ENCODE results near the gene FAAP100. TPM values are rescaled to one million over a fixed set of nuclear protein-coding genes. Genes with fewer than 3 reads are reported as not detected.
A peak's percentile ranks its signal among the peaks of the same experiment; 100 is the strongest.

The FAAP100 gene
- total and polyA plus RNA-seq, 8 donors = 23.0 to 33.7 (median 28.3) TPM

DNA sequence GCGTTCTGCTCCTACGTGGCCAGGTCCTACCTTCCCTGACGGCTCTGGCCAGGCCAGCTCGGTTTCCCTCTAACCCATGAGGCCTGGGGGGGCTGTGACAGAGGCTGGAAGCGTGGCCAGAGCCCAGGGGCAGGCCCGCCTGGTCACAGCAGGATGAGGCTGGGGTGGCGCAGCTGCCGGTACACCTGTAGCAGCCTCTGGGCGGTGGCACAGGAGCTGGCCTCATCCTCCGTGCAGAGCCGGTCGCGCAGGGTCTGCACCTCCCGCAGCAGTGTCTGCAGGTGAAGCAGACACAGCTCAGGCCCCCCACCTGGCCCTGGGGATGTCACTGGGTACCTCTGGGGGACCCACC lies 11.5 kb downstream of the FAAP100 start:
- Histone ChIP-seq H3K4me3 (no peak overlapping the region), H3K36me3 (peaks cover 0 to 75% of the 10 kb centered on the region in 2 donors)

DNA sequence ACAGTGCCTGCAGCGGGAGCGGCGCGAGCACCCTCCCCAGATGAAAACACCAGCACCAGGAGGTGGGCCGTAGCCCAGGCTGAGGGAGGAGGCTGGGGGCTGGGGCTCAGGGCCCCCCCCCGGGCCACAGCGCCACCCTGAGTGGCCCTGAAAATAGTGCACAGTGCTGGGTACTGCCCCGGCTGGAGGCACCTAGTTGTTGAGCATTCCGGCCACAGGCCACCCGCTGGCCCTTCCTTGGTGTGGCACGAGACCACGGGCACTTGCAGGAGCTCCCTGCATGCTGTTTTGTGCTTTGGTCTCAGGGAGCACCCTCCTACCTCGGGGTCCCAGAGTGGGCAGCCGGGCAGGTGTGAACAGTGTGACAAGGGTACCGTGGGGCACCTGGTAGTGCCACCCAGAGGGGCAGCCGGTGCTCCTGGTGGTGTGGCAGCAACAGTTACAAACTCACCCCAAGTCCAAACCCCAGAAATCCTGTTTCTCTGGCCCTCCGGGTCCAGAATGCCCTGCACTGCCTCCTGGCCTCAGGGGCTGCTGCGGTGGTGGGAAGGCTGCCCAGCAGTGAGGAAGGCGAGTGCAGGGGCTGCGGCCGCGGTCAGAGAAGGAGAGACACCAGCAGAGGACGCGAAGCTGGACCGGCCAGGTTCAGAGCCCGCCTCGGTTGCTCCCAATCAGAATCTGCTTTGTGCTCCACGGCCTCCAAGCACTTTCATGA lies 12.0 kb downstream of the FAAP100 start:
- Histone ChIP-seq H3K9me3 (no peaks in the 10 kb centered on the region), H3K27me3 (peaks cover 3 to 35% of the 10 kb centered on the region in 2 donors), H3K4me1 (peaks cover 6 to 19% of the 10 kb centered on the region in 2 donors), H3K4me3 (no peak overlapping the region), H3K36me3 (peaks cover 0 to 70% of the 10 kb centered on the region in 2 donors), H3K27ac (no peak overlapping the region)
- intact Hi-C loops (cut with DNase I) = no loop called here
- DNase-seq (peak in 1 of 4 donors; percentile 65), ATAC-seq (no peak)
- TF ChIP-seq, protein P1, sequence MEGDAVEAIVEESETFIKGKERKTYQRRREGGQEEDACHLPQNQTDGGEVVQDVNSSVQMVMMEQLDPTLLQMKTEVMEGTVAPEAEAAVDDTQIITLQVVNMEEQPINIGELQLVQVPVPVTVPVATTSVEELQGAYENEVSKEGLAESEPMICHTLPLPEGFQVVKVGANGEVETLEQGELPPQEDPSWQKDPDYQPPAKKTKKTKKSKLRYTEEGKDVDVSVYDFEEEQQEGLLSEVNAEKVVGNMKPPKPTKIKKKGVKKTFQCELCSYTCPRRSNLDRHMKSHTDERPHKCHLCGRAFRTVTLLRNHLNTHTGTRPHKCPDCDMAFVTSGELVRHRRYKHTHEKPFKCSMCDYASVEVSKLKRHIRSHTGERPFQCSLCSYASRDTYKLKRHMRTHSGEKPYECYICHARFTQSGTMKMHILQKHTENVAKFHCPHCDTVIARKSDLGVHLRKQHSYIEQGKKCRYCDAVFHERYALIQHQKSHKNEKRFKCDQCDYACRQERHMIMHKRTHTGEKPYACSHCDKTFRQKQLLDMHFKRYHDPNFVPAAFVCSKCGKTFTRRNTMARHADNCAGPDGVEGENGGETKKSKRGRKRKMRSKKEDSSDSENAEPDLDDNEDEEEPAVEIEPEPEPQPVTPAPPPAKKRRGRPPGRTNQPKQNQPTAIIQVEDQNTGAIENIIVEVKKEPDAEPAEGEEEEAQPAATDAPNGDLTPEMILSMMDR (IDR thresholded peaks at IDR 0.05) = no peak

More for the DNA sequence above, 11.5 kb downstream of the FAAP100 start:
- peak in 1 of 4 donors; percentile 62 for DNase-seq
- no peak for ATAC-seq
- TF ChIP-seq, protein P1 (IDR thresholded peaks at IDR 0.05) = no peak
- peaks cover 3 to 32% of the 10 kb centered on the region in 2 donors for H3K27me3 ChIP-seq
- H3K4me1 ChIP-seq = peaks cover 6 to 19% of the 10 kb centered on the region in 2 donors
- H3K9me3 ChIP-seq = no peaks in the 10 kb centered on the region
- intact Hi-C loops (cut with DNase I) = no loop called here
- no peak overlapping the region for H3K27ac ChIP-seq

DNA sequence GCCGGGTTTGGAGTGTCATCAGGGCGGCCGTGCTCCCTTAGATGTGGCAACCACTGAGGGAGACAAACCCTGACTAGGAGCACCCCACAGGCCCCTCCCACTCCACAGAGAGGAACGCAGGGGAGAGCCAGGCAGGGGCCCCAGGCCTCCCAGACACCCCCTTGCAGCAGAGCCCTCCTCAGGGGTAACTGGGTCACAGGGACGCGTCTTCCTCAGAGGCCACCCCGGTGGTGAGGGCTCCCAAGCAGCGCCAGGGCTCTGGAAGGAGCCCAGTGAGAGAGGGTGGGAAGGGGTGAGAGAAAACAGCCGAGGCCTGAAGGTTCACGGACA lies 12.6 kb downstream of the FAAP100 start:
- Histone ChIP-seq H3K4me3 (no peak overlapping the region), H3K36me3 (peaks cover 0 to 64% of the 10 kb centered on the region in 2 donors), H3K4me1 (peaks cover 6 to 19% of the 10 kb centered on the region in 2 donors), H3K9me3 (no peaks in the 10 kb centered on the region), H3K27me3 (peaks cover 3 to 41% of the 10 kb centered on the region in 2 donors), H3K27ac (no peak overlapping the region)
- intact Hi-C loops (cut with DNase I) = no loop called here
- TF ChIP-seq, protein P1 (IDR thresholded peaks at IDR 0.05) = no peak
- ATAC-seq (no peak), DNase-seq (peak in 1 of 4 donors; percentile 52)

DNA sequence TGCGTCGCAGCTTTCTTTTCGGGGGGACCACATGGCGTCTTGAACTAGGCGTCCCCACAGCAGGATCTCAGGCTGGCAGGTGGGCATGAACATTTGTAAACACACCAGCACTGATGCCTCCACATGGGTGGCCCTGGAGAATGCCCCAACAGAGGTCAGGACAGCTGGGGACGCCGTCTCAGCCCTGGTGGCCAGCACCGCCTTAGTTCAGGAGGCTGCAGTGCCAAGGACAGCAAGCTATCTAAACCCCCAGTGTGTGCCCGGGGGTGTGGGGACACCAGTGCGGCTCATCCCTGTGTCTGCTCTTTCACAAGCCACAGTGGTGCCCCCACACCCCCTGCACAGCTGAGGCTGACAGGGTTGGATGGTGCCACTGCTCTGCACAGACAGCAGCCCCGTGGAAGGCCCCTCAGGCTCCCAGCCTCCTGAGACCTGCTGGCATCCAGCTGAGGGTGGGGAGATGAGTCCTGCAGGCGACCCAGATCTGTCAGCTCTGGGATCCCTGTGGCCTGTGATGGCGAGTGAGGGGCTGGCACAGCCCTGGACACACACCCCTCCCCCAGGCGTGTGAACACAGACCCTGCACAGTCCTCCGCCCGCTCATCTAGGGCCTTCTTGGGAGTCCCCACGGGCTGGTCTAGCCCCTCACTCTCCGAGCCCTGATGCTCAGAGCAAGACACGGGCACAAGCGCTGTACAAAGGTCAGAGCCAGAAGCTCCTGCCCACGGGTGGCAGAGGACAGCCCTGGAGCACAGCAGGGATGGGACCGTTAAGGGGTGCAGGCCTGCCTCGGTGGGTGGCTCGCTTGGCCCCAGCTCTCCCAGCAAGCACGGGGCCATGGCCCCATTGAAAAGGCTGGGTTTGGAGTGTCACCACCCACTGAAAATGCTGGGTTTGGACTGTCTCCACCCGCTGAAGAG lies 13.2 kb downstream of the FAAP100 start:
- H3K4me3 ChIP-seq = no peak overlapping the region
- no peaks in the 10 kb centered on the region for H3K9me3 ChIP-seq
- H3K4me1 ChIP-seq = peaks cover 6 to 19% of the 10 kb centered on the region in 2 donors
- TF ChIP-seq, protein P1 (IDR thresholded peaks at IDR 0.05) = no peak
- peaks cover 0 to 58% of the 10 kb centered on the region in 2 donors for H3K36me3 ChIP-seq
- H3K27ac ChIP-seq = no peak overlapping the region
- ATAC-seq = no peak
- DNase-seq = peak in 1 of 4 donors; percentile 50
- intact Hi-C loops (cut with DNase I) = no loop called here
- H3K27me3 ChIP-seq = peaks cover 3 to 48% of the 10 kb centered on the region in 2 donors
